BJ (cell line): ENCODE data around the gene CES5A. TPM values are rescaled to one million over a fixed set of nuclear protein-coding genes. Genes with fewer than 3 reads are reported as not detected.

Experiments used
- CTCF ChIA-PET: fragments of 350-600 bp; formaldehyde crosslinking; extraction: SDS; loops from one replicate; lab custom pipeline; 2021; ENCODE audit warnings: antibody characterized with exemption, inconsistent platforms; lab: Yijun Ruan, JAX
- POLR2A ChIA-PET: fragments of 300-600 bp; sonication (Branson Sonifier 250); formaldehyde crosslinking; extraction: SDS; loops from one replicate; lab custom pipeline; 2021; ENCODE audit warnings: antibody characterized with exemption; lab: Charles Lee
- DNase-seq: peaks from one replicate; pipeline ENCODE4 v3.0.0-alpha.2; 2011; ENCODE audit warnings: low read depth
- H3K27me3 ChIP-seq: 2 replicates; pipeline ENCODE4 v1.6.0; 2011; ENCODE audit warnings: low read length; ENCODE audit not compliant: control insufficient read depth, insufficient read depth
- H3K36me3 ChIP-seq: 2 replicates; pipeline ENCODE4 v1.5.1; 2011; ENCODE audit warnings: low read length; ENCODE audit not compliant: control insufficient read depth, insufficient read depth
- H3K4me3 ChIP-seq: 2 replicates; pipeline ENCODE4 v1.5.1; 2011; ENCODE audit warnings: low read depth, mild to moderate bottlenecking, control low read depth, low read length
- polyA minus RNA-seq: library from RNA; depleted of rRNA, polyadenylated mRNA; stranded (reverse); fragments of >200 nt; gene quantifications from 2 replicates; pipeline ENCODE4 v1.2.3, GENCODE V29; 2011; rRNA and poly(A)+ RNA removed
- polyA plus RNA-seq: library from polyadenylated mRNA; depleted of rRNA; stranded (reverse); fragments of >200 nt; gene quantifications from 2 replicates; pipeline ENCODE4 v1.2.3, GENCODE V29; 2011; rRNA removed
- TF ChIP-seq, protein P1 (sequence below): IDR thresholded peaks from 2 replicates; pipeline ENCODE4 v1.5.1; 2011; ENCODE audit warnings: low read depth, mild to moderate bottlenecking, control low read depth, inconsistent platforms, low read length, moderate library complexity; ENCODE audit not compliant: insufficient read depth

The CES5A gene
- polyA plus RNA-seq (not detected in 2 replicates), polyA minus RNA-seq (not detected in 2 replicates)

GRCh38 chr16:55875273-55875672 lies at the start of gene CES5A:
Gene CES5A (minus strand): TSS chr16:55875373. CDS start chr16:55875221, 152 bp downstream.
- H3K27me3 ChIP-seq: no peaks in the 10 kb centered on the region
- TF ChIP-seq, protein P1, sequence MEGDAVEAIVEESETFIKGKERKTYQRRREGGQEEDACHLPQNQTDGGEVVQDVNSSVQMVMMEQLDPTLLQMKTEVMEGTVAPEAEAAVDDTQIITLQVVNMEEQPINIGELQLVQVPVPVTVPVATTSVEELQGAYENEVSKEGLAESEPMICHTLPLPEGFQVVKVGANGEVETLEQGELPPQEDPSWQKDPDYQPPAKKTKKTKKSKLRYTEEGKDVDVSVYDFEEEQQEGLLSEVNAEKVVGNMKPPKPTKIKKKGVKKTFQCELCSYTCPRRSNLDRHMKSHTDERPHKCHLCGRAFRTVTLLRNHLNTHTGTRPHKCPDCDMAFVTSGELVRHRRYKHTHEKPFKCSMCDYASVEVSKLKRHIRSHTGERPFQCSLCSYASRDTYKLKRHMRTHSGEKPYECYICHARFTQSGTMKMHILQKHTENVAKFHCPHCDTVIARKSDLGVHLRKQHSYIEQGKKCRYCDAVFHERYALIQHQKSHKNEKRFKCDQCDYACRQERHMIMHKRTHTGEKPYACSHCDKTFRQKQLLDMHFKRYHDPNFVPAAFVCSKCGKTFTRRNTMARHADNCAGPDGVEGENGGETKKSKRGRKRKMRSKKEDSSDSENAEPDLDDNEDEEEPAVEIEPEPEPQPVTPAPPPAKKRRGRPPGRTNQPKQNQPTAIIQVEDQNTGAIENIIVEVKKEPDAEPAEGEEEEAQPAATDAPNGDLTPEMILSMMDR: no peak
- no peaks in the 10 kb centered on the region for H3K36me3 ChIP-seq
- H3K4me3 ChIP-seq: no peak within 1 kb of the TSS
- ChIA-PET CTCF (no interaction called here), POLR2A (no interaction called here)
- no peak for DNase-seq

- ChIA-PET POLR2A (no interaction called here), CTCF (no interaction called here)
- TF ChIP-seq, protein P1: no peak
- DNase-seq: no peak
- no peaks in the 10 kb centered on the region for H3K27me3 ChIP-seq
- H3K4me3 ChIP-seq: no peak overlapping the region
- no peaks in the 10 kb centered on the region for H3K36me3 ChIP-seq
These were observed 47.5 kb upstream of the CES5A start for GRCh38 chr16:55922662-55923061.

DNA sequence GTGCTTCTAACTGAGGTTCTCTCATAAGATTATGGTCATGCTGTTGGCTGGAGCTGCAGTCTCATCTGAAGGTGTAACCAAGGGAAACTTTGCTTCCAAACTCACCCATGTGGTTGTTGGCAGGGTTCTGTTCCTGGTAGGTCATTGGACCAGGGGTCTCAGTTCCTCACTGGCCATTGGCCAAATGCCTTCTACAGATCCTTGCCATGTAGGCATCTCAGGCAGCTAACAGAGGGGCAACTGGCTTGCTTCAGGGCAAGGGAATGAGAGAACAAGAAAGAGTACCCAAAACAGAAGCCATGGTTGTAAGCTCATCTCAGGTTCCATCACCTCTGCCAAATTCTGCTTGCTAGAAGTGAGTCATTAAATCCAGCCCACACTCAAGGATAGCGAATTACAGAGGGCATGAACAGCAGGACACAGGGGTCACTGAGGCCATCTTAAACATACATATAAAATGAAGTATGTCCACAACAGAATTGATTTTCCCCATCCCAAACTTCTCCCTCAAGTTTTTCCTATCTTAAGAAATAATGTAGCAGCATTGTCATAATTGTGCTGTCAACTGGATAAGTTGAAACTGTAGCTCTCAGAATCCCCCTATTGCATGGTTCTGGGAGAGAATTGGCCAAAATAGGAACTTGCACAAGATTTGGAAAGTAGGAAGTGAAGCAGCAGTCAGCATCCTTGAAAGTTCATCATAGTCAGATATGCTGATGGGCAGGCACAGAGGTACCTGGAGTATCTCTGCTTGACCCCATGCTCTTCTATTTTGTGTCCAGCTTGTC lies 42.4 kb upstream of the CES5A start:
- POLR2A ChIA-PET: no interaction called here
- Histone ChIP-seq H3K36me3 (no peaks in the 10 kb centered on the region), H3K27me3 (no peaks in the 10 kb centered on the region), H3K4me3 (no peak overlapping the region)
- CTCF ChIA-PET: no interaction called here
- TF ChIP-seq, protein P1: no peak
- no peak for DNase-seq

GRCh38 chr16:55915096-55915827 lies 40.1 kb upstream of the CES5A start:
- DNase-seq: no peak
- TF ChIP-seq, protein P1: no peak
- POLR2A ChIA-PET: no interaction called here
- CTCF ChIA-PET: interaction anchor here (0.5 kb wide), 1 partner anchor 13 kb away, joined by 3 read pairs; no protein-coding TSS in a partner anchor
- no peak overlapping the region for H3K4me3 ChIP-seq
- H3K27me3 ChIP-seq: no peaks in the 10 kb centered on the region
- no peaks in the 10 kb centered on the region for H3K36me3 ChIP-seq

GRCh38 chr16:55914383-55914782 lies 39.2 kb upstream of the CES5A start:
- H3K4me3 ChIP-seq: no peak overlapping the region
- no peaks in the 10 kb centered on the region for H3K36me3 ChIP-seq
- H3K27me3 ChIP-seq: no peaks in the 10 kb centered on the region
- POLR2A ChIA-PET: no interaction called here
- TF ChIP-seq, protein P1: no peak
- no peak for DNase-seq
- CTCF ChIA-PET: no interaction called here
